NCI-H82 (cell line): ENCODE measurements around the gene NPAS3.

Experiments
- DNase-seq: peaks from one replicate; lab custom pipeline; 2025; lab: John Stamatoyannopoulos, UW

NPAS3 gene

DNA sequence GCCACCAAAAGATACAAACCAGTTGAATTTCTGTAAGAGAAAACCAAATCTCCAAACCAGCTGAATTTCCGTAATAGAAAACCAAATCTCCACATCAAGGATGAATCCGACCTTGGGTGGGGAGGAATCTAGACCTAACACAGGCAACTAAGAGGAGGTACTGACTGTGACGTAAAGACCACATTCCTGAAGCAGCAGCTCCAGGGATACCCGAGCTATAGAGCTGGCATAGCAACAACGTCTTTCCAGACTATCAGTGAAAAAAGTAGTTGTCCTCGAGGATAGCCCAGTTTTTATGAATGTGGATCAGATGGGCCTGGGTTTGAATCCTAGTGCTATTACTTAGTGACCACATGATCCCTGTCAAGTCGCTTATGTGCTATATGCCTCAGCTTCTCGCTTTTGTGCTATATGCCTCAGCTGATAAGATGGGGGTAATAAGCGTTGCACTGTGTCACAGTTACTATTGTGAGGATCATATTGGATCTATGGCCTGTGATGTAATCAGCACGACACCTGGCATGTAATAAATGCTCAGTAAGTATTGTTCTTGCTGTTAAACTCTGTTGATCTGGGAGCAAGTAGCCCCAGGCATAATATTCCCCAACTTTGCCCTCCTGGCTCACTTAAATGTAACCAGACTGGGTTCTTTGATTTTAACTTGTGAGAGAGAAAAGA lies 898.4 kb downstream of the NPAS3 start:
- DNase-seq, result no peak

DNA sequence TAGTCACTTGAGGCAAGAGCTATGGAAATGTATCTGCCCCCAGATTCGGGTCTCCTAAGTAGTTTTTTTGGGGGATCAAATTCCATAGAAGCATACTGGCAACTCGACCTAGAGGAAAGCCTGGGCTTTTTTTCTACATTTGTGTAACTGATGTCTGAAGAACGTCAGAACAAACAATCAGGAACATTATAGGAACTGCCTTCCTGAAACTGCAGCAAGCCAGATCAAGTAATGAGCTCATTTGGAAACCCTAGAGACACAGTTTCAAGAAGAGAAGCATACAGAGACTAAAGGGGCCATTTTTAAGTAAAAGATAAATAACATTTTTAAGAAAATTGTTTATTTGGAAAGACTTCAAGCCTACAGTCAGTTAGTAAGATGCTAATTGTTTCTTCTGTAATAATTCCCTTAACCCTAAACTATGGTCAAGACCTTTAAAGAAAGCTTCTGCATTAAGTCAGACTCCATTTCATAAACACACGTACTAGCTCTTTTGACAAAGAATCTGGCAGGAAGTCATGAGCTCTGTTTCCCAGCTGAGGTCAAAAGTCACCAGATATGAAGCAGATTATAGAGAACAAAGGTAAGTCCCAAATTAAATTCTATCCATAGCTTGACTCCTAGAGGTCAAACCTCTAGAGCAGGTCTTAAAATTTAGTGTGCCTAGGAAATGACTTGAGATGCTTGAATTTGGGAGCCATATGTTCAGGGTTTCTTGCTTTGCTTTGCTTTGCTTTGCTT lies 899.4 kb downstream of the NPAS3 start:
- DNase-seq, result no peak

DNA sequence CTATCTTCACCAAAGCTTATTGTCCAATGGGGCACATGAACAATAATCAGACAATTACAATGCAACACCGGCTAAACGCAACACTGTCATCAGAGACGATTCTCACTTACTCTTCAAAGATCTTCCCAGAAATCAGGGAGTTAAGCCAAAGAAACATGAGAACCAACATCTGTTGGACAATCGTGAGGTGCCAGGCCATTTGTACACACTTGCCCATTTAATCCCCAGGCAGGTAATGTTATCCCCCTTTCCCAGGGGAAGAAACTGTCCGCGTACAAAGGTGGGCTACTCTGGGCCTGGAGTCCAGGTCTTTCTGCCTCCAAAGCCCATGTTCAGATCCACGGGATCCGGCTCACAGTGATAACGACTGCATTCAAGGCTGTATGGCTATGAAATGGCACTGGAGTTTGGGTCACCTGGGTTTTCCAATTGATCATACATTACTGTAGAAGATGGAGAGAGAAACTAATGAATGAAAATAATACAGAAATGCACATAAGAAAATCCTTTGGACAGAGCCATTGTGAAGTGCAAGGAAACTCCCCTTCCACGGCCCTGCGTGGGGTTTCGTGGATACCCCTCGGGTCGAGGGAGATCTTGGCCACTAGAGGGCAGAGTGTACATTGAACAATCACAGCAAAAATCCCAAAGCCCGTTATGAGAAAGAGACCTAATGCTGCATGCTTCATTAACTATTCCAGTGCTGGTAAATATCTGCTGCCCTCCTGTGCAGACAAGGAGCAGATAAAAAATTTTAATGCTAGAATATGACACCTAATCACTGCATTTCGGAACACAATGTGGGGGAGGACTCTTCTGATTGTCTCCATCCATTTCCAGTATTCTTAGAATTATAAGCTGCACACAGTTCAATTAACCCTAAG lies 900.8 kb downstream of the NPAS3 start:
- peak; percentile 79 for DNase-seq

DNA sequence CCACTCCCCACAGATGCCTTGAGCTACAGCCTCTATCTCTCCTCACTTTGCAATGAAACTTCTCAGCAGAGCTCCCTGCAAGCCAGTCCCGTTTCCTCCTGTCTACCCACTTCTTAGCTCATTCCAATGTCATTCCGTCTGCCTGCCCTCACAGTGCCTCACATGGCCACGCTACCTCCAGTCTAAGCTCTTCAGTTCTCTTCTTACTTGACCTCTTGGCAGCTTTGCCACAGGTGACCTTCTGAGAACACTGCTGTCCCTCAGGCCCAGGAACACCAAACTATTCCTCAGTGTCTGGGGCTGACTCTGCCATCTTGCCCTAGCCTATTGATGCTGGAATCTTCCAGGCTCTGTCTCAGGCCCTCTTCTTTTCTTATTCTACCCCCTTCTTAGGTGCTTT lies 902.1 kb downstream of the NPAS3 start:
- DNase-seq, result no peak

DNA sequence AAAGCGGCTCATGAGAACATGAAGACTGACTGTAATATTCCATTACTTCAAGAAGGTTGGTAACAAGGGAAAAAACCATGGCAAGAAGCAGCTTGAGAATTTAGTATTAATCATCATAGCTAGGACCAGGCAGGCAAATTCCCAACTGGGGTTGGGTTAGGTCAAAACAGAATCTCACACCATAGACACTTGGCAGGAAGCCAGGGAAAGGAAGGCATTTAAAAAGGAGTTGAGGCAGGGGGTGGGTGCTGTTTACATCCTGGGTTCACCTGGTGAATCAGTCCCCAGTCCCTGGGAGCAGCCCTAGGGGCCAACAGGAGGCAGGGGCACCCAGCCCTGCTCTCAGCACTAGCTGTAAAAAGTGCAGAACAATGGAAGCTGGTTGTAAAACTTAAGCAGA lies 903.6 kb downstream of the NPAS3 start:
- peak; percentile 15 for DNase-seq

DNA sequence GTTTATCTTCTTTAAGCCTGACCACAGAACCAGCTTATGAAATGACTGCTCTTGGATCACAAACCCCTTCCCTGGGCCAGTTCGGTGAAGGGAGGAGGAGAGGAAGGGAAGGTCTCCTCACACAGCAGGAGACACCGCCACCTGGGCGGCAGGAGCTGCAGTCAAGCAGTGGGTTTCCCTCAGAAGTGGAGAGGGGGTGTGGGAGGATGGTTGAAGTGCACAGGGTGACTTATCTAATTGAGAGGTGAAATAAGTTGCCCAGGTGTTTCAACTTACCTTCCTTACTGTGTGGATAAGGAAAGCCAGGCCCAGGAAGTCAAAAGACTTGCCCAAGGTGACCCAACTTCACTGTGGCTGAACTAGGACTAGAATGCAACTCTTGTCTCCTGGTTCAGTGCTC lies 905.4 kb downstream of the NPAS3 start:
- no peak for DNase-seq

DNA sequence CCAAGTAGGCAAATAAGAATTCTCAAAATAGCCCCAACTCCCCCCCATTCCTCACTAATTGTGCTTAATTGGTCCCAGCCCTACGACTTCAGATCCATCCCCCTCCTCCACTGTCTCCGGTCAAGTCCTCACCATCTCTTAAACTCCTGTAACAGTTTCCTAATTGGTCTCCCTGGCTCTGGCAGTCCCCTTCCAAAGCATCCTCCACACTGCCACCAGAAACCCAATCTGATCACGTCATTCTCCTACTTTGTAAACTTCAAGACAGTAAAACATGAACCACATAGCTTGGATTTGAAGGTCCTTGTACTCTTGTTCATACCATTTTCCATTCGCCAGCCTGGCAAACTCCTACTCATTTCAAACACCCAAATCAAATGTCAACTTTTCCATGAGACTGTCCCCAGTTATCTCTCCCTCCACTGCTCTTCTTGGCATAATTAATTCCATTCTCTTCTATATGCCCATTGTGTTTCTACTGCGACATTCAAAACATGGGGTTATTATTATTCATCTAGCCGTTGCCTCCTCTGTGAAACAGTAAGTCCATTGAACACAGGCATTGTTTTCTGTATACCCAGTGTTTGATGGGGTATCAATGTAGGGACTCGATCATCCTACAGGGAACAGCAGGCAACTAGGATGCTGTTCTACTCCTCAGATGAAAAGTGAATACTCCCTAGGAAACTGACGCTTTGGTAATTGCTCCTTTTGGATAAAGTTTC lies 907.6 kb downstream of the NPAS3 start:
- DNase-seq, result no peak

DNA sequence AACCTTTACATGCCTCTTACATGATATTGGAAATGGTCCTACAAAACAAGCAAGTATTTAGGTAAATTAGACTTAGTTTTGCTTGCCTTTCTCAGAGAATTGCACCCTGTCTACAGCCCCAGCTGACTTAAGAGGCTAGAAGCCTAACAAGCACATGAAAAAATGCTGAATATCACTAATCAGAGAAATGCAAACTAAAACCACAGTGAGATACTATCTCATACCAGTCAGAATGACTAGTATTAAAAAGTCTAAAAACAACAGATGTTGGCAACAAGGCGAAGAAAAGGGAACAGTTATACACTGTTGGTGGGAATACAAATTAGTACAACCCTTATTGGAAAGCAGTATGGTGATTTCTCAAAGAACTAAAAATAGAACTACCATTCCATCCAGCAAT lies 908.4 kb downstream of the NPAS3 start:
- DNase-seq, result no peak

DNA sequence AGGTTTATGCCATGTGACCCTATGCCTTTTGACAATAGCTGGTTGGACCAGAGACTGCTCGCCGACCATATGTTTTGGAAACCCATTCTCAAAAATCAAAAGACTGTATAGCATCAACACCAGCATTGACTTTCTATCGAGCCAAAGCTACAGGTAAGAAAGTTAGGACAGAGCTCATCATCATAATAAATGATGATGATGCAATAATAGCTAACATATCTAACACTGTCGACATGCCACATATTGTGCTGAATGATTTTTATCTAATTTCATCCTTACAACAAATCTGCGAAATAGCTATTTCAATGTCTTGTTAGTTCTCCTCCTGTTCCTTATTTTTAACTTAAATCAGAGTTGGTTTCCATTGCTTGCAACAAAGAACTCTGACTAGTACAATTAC lies 909.3 kb downstream of the NPAS3 start:
- no peak for DNase-seq

DNA sequence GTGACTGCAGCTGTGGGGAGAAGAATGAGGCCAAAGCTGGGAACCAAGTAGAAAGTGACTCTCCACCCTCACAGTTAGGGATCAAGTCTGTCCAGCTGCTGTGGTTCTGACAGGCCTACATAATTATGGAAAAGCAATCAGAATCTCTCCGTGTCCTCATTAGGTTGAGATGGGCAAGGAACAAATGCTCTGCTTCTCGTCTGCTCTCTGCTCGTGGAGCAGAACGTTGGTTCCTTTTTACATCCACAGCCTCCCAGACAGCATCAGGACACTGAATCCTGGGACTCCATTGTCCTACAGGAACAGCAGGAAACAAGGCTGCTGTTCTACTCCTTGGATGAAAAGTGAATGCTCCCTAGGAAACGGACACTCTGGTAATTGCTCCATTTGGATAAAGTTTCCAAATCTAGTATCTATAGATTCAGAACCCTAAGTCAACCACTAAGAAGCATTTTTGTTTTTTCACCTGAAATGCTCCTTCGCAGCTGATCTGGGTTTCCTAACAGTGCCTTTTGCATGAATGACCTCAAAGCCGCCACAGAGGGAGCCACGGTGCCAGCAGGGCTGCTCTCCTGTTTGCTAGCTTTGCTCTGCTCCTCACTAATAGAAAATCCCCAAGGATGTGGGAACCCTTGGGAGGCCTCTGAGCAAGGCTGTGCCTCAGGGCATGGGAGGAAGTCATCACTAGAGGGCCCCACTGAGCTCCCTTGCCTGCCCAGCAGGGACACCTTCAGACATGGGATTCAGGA lies 910.2 kb downstream of the NPAS3 start:
- peak; percentile 92 for DNase-seq

DNA sequence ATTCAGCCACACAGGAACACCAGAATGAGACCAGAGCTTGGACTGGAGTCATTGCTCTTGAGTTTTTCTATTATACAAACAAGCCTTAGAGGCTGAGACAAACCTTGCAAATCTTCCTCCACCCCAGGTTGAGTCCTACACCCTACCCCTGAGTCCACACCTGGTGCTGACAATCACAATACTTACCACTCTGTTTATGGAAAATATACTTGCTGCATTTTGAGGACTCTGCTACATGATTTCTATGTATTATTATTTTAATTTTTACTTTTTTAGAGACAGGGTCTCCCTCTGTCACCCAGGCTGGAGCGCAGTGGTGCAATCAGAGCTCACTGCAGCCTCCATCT lies 910.7 kb downstream of the NPAS3 start:
- DNase-seq, result no peak

DNA sequence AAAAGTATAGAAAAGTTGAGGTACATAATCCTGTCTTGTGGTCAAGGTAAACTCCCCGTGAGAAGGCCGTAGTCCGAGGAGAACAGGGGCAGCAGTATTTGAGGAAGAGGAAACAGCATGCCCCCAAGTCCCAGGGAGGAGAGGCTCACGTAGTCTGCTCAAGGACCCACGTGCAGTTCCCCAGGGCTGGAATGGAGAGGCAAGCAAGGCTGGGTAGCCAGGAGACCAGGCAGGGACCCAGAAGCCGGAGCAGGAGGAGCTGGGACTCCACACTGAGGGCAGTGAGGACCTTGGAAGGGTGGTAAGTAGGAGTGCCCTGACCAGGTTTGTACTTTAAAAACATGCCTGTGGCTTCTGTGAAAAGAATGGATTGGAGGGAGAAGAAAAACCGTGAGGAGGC lies 912.1 kb downstream of the NPAS3 start:
- DNase-seq, result no peak

DNA sequence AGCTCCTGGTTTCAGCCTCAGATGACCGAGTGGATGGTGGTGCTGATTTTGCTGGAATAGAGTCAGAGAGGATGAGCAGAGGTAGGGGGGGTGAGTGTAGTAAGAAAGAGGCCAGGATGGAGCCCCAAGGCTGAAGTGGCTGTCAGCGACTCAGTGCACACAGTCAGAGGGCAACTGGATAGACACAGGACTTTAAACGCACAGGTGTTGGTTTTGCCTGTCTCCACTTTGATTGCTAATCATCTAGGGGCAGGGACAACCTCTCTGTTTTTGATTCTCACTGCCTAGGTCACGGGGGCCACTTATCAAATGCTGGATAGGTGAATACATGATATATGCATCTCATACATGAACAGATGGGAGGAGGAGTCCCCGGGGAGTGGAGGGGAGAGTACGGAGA lies 912.7 kb downstream of the NPAS3 start:
- DNase-seq, result peak; percentile 54

DNA sequence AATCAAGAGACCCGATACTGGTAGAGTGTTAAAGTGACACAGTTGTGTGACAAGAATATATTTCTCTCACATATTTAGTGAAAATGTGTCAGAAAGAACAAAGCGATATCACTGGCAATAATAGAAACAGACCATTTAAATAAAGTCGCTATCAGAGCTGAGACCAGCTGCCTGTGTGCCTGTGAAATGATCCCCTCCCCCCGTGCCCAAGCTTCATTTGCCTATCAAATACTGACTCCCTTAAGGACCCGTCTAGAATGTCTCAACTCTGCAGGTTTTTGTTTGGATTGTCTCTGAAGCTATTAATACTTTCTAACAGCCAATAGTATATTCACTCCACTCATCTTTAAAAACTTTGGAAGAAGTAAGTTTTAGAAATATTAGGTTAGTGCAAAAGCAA lies 913.3 kb downstream of the NPAS3 start:
- peak; percentile 8 for DNase-seq
